Smooth muscle cell of the umbilical artery (primary cell): ENCODE measurements around the gene UNC5C. TPM values are rescaled to one million over a fixed set of nuclear protein-coding genes. Genes with fewer than 3 reads are reported as not detected.

Source experiments
- total RNA-seq: library from RNA; depleted of rRNA; stranded (reverse); fragments of >200 nt; gene quantifications from 2 replicates; pipeline ENCODE4 v1.2.3, GENCODE V29; 2014

Gene UNC5C
- not detected in 2 replicates for total RNA-seq

DNA sequence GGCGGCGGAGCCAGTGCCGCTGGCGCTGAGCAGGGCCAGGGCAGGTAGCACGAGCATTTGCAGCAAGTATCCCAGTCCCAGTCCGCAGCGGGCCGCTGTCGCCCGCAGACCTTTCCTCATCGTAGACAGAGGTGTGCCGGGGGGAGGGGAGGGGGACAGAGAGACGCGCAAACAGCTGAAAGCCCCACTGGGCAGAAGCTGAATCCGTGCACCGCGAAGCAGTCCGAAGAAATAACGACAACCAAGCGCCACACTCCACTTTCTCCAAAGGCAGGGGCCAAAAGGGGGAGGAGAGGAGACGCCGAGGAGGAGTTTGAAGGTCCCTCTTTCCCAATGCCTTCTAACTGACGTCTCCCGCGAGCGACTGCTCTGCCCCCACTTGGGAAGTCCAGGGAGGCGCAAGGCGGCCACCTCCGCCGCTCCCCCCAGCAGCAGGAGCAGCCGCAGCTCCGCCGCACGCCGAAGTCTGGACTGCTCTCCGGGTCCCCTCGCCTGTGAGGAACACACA is at the start of gene UNC5C:
UNC5C (minus strand) TSS at position 236 of the 508 bp plus-strand sequence.

